B cell (primary cell): ENCODE data around the gene STON1. TPM values are rescaled to one million over a fixed set of nuclear protein-coding genes. Genes with fewer than 3 reads are reported as not detected.

Experiments
- ATAC-seq: fragments of 200-7000 bp; cut with Tn5 transposase; one replicate; pipeline ENCODE4 v1.10.0; 2021; ENCODE audit warnings: low read depth, mild to moderate bottlenecking, moderate number of reproducible peaks, moderate library complexity
- CTCF ChIA-PET: fragments of 350-600 bp; sonication (Branson Sonifier 250); formaldehyde crosslinking; loops from one replicate; lab custom pipeline; 2021; ENCODE audit warnings: antibody characterized with exemption, inconsistent platforms; lab: Charles Lee
- POLR2A ChIA-PET: fragments of 350-600 bp; sonication (Branson Sonifier 250); formaldehyde crosslinking; loops from one replicate; lab custom pipeline; 2021; ENCODE audit warnings: antibody characterized with exemption; lab: Charles Lee
- DNase-seq: peaks from one replicate; pipeline ENCODE4 v3.0.0; 2013
- H2AFZ ChIP-seq: 2 replicates; pipeline ENCODE4 v1.6.1; 2012; ENCODE audit warnings: mild to moderate bottlenecking, low read depth, low read length; ENCODE audit not compliant: insufficient read depth, poor library complexity, severe bottlenecking
- H3K27ac ChIP-seq, 2 donors: 1 replicate in 1 of 2; 2 replicates in 1 of 2; pipeline ENCODE4 v1.5.1; 2012 to 2013; ENCODE audit warnings: low read length in 2 of 2, mild to moderate bottlenecking in 2 of 2, moderate library complexity in 1 of 2
- H3K27me3 ChIP-seq, 4 experiments: fragments of 200-600 bp in 1 of 4; sonication (generic) in 1 of 4; replicated peaks in 1 of 4; 1 replicate in 2 of 4; 2 replicates in 2 of 4; pipeline versions ENCODE4 v1.6.1 to v1.7.0; 2013 to 2016; ENCODE audit warnings: low read length in 3 of 4, mild to moderate bottlenecking in 2 of 4, mixed read lengths in 1 of 4, moderate library complexity in 1 of 4; ENCODE audit not compliant: insufficient read depth in 4 of 4, control insufficient read depth in 3 of 4; ENCODE audit errors: control extremely low read depth in 1 of 4
- H3K36me3 ChIP-seq, 2 experiments: replicated peaks in 1 of 2; 1 replicate in 1 of 2; 2 replicates in 1 of 2; pipeline versions ENCODE4 v1.6.1 to v1.7.1; 2013; ENCODE audit warnings: low read length in 1 of 2; ENCODE audit not compliant: insufficient read depth in 2 of 2, control insufficient read depth in 1 of 2; ENCODE audit errors: control extremely low read depth in 1 of 2, extremely low read depth in 1 of 2
- H3K4me1 ChIP-seq, 2 donors: fragments of 200-600 bp in 1 of 2; sonication (generic) in 1 of 2; 1 replicate in 1 of 2; 2 replicates in 1 of 2; pipeline versions ENCODE4 v1.5.1 to v1.6.1; 2013 to 2017; ENCODE audit warnings: low read length in 2 of 2; ENCODE audit not compliant: control insufficient read depth in 2 of 2, insufficient read depth in 2 of 2
- H3K4me2 ChIP-seq: replicated peaks from 2 replicates; pipeline ENCODE3; 2012; ENCODE audit warnings: mild to moderate bottlenecking, low read depth, low read length; ENCODE audit not compliant: poor library complexity, severe bottlenecking
- H3K4me3 ChIP-seq, 5 experiments: fragments of 200-600 bp in 1 of 5; sonication (generic) in 1 of 5; 1 replicate in 3 of 5; 2 replicates in 2 of 5; pipeline versions ENCODE4 v1.5.1 to v1.7.0; 2011 to 2016; ENCODE audit warnings: low read length in 4 of 5, mild to moderate bottlenecking in 4 of 5, low read depth in 2 of 5, control low read depth in 1 of 5, moderate library complexity in 1 of 5; ENCODE audit not compliant: insufficient read depth in 1 of 5; ENCODE audit errors: control extremely low read depth in 1 of 5, extremely low read depth in 1 of 5
- H3K79me2 ChIP-seq: fragments of 200-600 bp; sonication (generic); one replicate; pipeline ENCODE4 v1.6.0; 2016; ENCODE audit warnings: low read length; ENCODE audit not compliant: control insufficient read depth, insufficient read depth
- H3K9ac ChIP-seq: fragments of 200-600 bp; sonication (generic); 2 replicates; pipeline ENCODE4 v1.6.1; 2017; ENCODE audit warnings: mild to moderate bottlenecking, low read length, moderate library complexity
- H3K9me3 ChIP-seq, 3 donors: one replicate each; pipeline versions ENCODE4 v1.6.1 to v1.7.1; 2013; ENCODE audit warnings: low read length in 2 of 3; ENCODE audit not compliant: control insufficient read depth in 2 of 3, insufficient read depth in 1 of 3; ENCODE audit errors: control extremely low read depth in 1 of 3
- H4K20me1 ChIP-seq: 2 replicates; pipeline ENCODE4 v1.6.0; 2012; ENCODE audit warnings: mild to moderate bottlenecking, low read length; ENCODE audit not compliant: insufficient read depth, control insufficient read depth, poor library complexity, severe bottlenecking
- H3K27ac Mint-ChIP-seq: one replicate; pipeline ENCODE4 v1.8.0; 2021; ENCODE audit warnings: mixed read lengths
- H3K27me3 Mint-ChIP-seq: one replicate; pipeline ENCODE4 v1.8.0; 2021; ENCODE audit warnings: mixed read lengths
- H3K4me1 Mint-ChIP-seq: one replicate; pipeline ENCODE4 v1.8.0; 2021; ENCODE audit warnings: mixed read lengths
- H3K4me3 Mint-ChIP-seq: one replicate; pipeline ENCODE4 v1.8.0; 2021; ENCODE audit warnings: mixed read lengths
- H3K9me3 Mint-ChIP-seq: one replicate; pipeline ENCODE4 v1.8.0; 2022; ENCODE audit warnings: mixed read lengths; ENCODE audit not compliant: insufficient read depth
- CTCF ChIP-seq: fragments of 200-600 bp; IDR thresholded peaks from one replicate; pipeline ENCODE4 v1.8.0; 2022; ENCODE audit warnings: antibody characterized with exemption, mild to moderate bottlenecking
- EZH2 ChIP-seq: IDR thresholded peaks from 2 replicates; pipeline ENCODE4 v1.6.1; 2012; ENCODE audit warnings: borderline replicate concordance, low read depth, mild to moderate bottlenecking, moderate library complexity, low read length; ENCODE audit not compliant: insufficient read depth, poor library complexity, severe bottlenecking
- WGBS: methylation state at CpG from one replicate; pipeline ENCODE4 v1.1.5; 2013; ENCODE audit warnings: missing lambda C conversion rate; ENCODE audit not compliant: insufficient coverage; 5-methylcytosine and 5-hydroxymethylcytosine counted together
- intact Hi-C: fragments of 100-400 bp; cut with micrococcal nuclease; formaldehyde crosslinking; loops from one replicate; pipeline ENCODE4 v1.10.0; 2022
- polyA plus RNA-seq: library from polyadenylated mRNA; depleted of rRNA; stranded (reverse); fragments of >200 nt; gene quantifications from 2 replicates; pipeline ENCODE4 v1.2.3, GENCODE V29; 2012
- total RNA-seq, 2 donors: library from RNA; stranded (reverse); fragments of 120-200 nt in 1 of 2; gene quantifications; 1 replicate in 1 of 2; 2 replicates in 1 of 2; pipeline versions ENCODE4 v1.2.3 to v1.2.4, GENCODE V29; 2013 to 2022

Gene STON1
- total and polyA plus RNA-seq, 2 donors (not counting 1 experiment from before 2014, with no cell fraction given) = 0.46 to 2.0 TPM

GRCh38 chr2:48574353-48575287, 44.7 kb downstream of the STON1 start:
- ChIA-PET POLR2A (no interaction called here), CTCF (no interaction called here)
- H3K4me1 Mint-ChIP-seq = peaks cover 4% of the 10 kb centered on the region
- no peak for ATAC-seq
- H3K9me3 Mint-ChIP-seq = no peaks in the 10 kb centered on the region
- Histone ChIP-seq H3K4me1 (no peaks in the 10 kb centered on the region), H3K4me2 (no peak overlapping the region), H3K9me3 (no peaks in the 10 kb centered on the region), H3K36me3 (no peaks in the 10 kb centered on the region), H3K27me3 (no peaks in the 10 kb centered on the region), H3K4me3 (no peak overlapping the region), H4K20me1 (no peaks in the 10 kb centered on the region), H3K79me2 (no peaks in the 10 kb centered on the region), H3K9ac (no peak overlapping the region), H2AFZ (peak overlapping the region; percentile 28), H3K27ac (no peak overlapping the region)
- intact Hi-C loops = no loop called here
- H3K27ac Mint-ChIP-seq = no peak overlapping the region
- H3K4me3 Mint-ChIP-seq = no peak overlapping the region
- no CpG with 5 or more reads among the region's 9 CpGs for WGBS
- H3K27me3 Mint-ChIP-seq = peaks cover 7% of the 10 kb centered on the region
- TF ChIP-seq EZH2 = no peak
- TF ChIP-seq CTCF = no peak
- DNase-seq = no peak

DNA sequence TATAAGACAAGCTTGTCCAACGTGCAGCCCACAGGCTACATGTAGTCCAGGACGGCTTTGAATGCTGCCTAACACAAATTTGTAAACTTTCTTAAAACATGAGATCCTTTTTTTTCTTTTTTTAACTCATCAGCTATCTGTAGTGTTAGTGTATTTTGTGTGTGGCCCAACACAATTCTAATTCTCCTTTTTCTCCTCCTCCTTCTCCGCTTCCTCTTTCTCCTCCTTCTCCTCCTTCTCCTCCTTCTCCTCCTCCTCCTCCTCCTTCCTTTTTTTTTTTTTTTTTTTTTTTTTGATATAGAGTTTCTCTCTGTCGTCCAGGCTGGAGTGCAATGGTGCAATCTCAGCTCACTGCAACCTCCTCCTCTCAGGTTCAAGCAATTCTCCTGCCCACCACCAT, 48.4 kb downstream of the STON1 start:
- Histone ChIP-seq H3K27ac (no peak overlapping the region), H4K20me1 (no peaks in the 10 kb centered on the region), H2AFZ (no peak overlapping the region), H3K9me3 (no peaks in the 10 kb centered on the region), H3K4me1 (no peaks in the 10 kb centered on the region), H3K27me3 (peaks cover 0 to 6% (median 0%) of the 10 kb centered on the region in 4 experiments), H3K9ac (no peak overlapping the region), H3K4me2 (no peak overlapping the region), H3K79me2 (no peaks in the 10 kb centered on the region), H3K36me3 (no peaks in the 10 kb centered on the region), H3K4me3 (no peak overlapping the region)
- POLR2A ChIA-PET = no interaction called here
- Mint-ChIP-seq H3K4me1 (peaks cover 4% of the 10 kb centered on the region), H3K27ac (no peak overlapping the region), H3K27me3 (peaks cover 18% of the 10 kb centered on the region), H3K4me3 (no peak overlapping the region), H3K9me3 (no peaks in the 10 kb centered on the region)
- intact Hi-C loops = no loop called here
- CTCF ChIA-PET = no interaction called here
- no peak for TF ChIP-seq CTCF
- TF ChIP-seq EZH2 = no peak
- DNase-seq = no peak
- no peak for ATAC-seq
- WGBS = no CpG with 5 or more reads among the region's 4 CpGs
